T follicular helper cell (primary cell): Measurements from ENCODE around the gene SYNDIG1.

Source experiments
- DNase-seq: peaks from one replicate; pipeline ENCODE4 v3.0.0-alpha.2; 2020; ENCODE audit warnings: low read depth

SYNDIG1 gene

GRCh38 chr20:24446811-24447210 lies 22.6 kb upstream of the SYNDIG1 start:
- DNase-seq, result no peak

DNA sequence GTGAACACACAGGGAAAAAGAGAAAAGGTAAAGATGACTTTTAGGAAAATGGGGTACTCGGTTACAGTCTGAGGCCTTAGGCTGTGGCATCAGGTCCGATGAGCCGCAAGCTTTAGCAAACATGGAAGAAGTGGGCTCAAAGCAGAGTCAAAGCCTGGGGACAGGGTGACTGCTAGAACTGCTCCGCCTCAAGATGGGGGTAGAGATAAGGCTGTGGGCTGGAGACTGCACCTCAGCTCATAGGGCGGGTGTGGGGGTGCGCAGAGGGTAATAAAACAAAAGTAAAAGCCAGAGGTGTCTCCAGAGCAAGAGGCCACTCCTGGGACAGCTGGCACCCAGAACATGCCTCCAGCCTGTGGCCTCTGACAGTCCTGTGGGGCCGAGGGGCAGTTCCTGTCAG lies 21.3 kb upstream of the SYNDIG1 start:
- no peak for DNase-seq

- no peak for DNase-seq
Observed at GRCh38 chr20:24449026-24449720, 20.3 kb upstream of the SYNDIG1 start.

- DNase-seq, result no peak
Observed at GRCh38 chr20:24450177-24450576, 19.3 kb upstream of the SYNDIG1 start.

GRCh38 chr20:24450624-24451376 lies 18.6 kb upstream of the SYNDIG1 start:
- DNase-seq, result no peak

DNA sequence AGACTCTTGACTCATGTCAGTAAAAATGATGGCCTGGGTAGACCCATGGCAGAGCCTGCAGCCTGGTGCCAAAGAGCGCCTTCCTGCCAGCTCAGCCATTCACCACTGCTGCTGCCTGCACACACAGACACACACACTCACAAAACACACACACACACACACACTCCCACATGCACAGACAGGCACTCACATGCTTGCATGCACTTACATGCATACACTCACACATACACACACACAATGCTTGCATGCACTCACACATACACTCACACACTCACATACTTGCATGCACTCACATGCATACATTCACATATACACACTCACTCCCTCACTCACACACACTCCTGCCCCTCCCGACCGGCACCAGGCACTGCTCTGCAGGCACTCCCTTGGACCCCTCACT lies 18.0 kb upstream of the SYNDIG1 start:
- no peak for DNase-seq

- no peak for DNase-seq
Observed at GRCh38 chr20:24452016-24452415, 17.4 kb upstream of the SYNDIG1 start.

GRCh38 chr20:24452498-24453127 lies 16.8 kb upstream of the SYNDIG1 start:
- DNase-seq, result no peak

DNA sequence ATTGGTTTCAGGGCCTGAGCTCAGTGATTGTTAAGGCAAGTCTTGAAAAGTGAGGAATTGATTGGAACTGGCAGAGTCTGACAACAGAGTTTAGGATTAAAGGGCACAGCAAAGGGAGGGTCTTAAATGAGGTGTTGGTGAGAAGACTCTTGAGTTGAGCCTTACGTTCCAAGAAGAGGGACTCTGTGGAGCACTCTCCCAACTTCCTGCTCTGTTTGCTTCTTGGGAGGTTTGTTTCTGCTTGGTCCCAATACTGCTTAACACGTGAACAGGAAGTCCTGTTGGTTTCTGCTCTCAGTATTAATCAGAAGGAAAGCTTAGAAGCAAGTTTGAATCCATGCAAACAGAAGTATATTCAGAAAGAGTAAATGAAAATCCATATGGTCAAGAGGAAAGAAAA lies 15.6 kb upstream of the SYNDIG1 start:
- DNase-seq, result no peak

DNA sequence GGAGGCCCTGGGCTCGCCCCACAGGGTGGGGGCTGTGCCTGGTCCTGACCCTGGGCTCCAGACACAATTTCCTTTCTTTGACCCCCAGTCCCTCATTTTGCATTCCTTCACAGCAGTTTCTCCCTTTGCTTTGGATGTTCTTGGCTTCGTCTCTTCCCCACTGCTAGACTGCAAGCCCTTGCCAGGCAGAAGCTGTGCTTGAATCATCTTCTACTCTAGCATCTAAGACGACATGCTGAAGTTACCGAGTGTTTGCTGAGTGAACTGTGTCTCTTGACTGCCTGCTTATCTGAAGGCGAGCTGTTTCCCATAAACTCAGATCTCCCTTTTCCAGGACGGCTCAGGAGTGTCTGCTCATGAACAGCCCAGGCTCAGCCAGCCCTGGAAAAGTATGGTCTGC lies 14.3 kb upstream of the SYNDIG1 start:
- DNase-seq, result no peak

DNA sequence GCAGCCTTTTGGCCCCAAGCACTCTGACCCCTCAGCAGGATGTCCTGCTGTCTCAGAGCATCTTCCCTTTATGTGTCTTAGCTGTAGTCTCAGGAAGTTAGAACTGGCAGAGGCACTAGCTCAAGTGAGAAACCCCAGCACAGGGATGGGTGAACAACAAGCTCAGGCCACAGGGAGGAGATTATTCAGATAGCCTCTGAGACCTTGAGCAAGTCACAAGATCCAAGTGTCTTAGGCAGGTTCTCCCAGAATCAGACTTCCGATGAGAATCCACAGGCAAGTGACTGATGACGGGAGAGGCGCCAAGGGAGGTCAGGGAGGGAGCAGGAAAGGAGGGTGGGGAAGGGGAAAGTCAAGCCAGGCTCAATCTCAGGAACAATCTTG lies 13.0 kb upstream of the SYNDIG1 start:
- no peak for DNase-seq

DNA sequence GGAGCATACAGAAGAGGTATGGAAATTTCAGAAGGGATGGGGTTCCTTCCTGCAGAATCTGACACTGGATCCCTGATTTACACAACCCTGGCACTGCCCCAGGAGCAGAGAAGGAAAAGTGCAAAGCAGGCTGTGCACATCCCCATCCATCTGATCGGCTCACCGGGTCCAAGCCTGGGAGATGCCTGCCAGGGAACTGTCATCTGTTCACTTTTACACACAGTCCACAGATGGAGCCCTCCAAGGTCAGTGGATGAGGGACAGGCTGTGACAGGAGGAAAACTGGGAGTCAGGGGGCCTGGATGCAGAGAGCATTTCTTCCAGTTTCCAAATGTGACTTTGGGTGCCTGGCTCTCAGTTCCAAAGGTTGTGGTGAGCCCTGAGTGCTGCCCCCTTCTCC lies 11.0 kb upstream of the SYNDIG1 start:
- no peak for DNase-seq

DNA sequence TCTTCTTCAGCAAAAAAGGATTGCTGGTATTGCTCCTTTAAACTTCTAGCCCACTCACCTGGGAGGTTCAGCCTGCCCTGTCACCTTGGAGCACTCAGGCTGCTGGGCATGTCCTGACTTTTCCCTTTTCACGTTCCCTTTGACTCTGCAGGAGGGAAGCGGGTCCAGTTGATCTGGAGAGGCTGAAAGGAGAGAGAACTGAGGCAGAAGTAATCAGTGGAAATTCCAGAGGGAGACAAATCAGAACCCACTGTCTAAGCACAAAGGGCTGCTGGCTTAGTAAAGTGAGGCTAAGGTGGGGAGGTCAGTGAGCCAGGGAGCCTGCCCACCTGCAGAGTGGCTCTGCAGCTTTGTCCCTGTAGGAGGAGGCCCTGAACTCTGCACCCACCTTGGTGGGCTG lies 9.7 kb upstream of the SYNDIG1 start:
- no peak for DNase-seq

DNA sequence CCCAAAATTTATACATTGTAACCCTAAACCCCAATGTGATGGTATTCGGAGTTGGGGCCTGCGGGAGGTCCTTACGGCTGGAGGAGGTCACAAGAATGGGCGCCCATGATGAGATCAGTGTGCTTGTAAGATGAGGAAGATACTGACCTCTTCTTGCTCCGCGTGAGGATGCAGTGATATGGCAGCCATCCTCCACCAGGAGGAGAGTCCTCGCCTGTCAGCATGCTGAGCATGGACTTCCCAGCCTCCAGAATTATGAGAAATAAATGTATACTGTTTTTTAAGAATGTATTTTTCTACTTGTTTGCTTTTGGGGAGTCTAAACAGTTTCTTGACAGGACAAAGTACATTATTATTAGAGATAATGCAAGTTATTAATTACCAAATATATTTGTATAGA lies 8.7 kb upstream of the SYNDIG1 start:
- DNase-seq, result no peak

GRCh38 chr20:24461848-24462247 lies 7.6 kb upstream of the SYNDIG1 start:
- no peak for DNase-seq

GRCh38 chr20:24462460-24463010 lies 6.9 kb upstream of the SYNDIG1 start:
- DNase-seq, result no peak

DNA sequence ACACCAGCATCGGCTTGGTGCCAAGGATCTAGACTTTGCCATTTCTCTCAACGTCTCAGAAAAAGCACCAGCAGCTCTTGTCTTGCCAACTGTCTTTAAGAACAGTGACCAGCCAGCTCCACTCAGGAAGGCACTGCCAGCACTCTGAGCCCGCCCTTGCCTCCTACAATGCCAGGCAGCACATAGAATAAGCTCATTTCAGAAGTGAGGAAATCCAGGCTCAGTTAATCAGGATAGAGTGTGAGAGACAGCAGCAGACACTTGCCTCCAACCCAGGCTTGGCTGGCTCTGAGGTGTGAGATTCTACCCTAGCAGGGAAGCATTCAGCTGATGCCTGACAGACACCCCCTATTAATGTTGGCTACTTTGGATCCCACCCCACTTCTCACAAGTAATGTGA lies 4.3 kb upstream of the SYNDIG1 start:
- no peak for DNase-seq

- DNase-seq, result no peak
Observed at GRCh38 chr20:24465730-24466129, 3.7 kb upstream of the SYNDIG1 start.

GRCh38 chr20:24468401-24469115 lies 871 bp upstream of the SYNDIG1 start:
- DNase-seq, result no peak

GRCh38 chr20:24469894-24470745 lies 691 bp downstream of the SYNDIG1 start:
- DNase-seq, result no peak
